PFSK-1 (cell line): ENCODE results near the gene RGS6.

Experiments used
- FOXP2 ChIP-seq: optimal IDR thresholded peaks from 2 replicates; pipeline ENCODE3; 2011; ENCODE audit warnings: borderline replicate concordance, control low read depth, inconsistent platforms; ENCODE audit not compliant: insufficient read depth; ENCODE audit errors: extremely low read length, extremely low read depth
- POLR2AphosphoS5 ChIP-seq: IDR thresholded peaks from 2 replicates; pipeline ENCODE4 v1.6.1; 2012; ENCODE audit warnings: low read depth, mild to moderate bottlenecking, control low read depth, low read length, moderate library complexity
- SIN3A ChIP-seq: IDR thresholded peaks from 2 replicates; pipeline ENCODE4 v1.6.1; 2012; ENCODE audit warnings: mild to moderate bottlenecking, low read length, moderate library complexity, borderline replicate concordance; ENCODE audit not compliant: insufficient read depth
- TAF1 ChIP-seq: IDR thresholded peaks from 2 replicates; pipeline ENCODE4 v1.6.1; 2012; ENCODE audit warnings: low read length, control low read depth, borderline replicate concordance; ENCODE audit not compliant: insufficient read depth
- TF ChIP-seq, protein P1 (sequence below), 2 experiments: IDR thresholded peaks; 2 replicates each; pipeline versions ENCODE4 v1.6.1 to v1.8.0; 2011 to 2012; ENCODE audit warnings: low read depth in 2 of 2, low read length in 2 of 2, control low read depth in 1 of 2, inconsistent platforms in 1 of 2, mild to moderate bottlenecking in 1 of 2, moderate library complexity in 1 of 2; ENCODE audit not compliant: insufficient read depth in 1 of 2

DNA sequence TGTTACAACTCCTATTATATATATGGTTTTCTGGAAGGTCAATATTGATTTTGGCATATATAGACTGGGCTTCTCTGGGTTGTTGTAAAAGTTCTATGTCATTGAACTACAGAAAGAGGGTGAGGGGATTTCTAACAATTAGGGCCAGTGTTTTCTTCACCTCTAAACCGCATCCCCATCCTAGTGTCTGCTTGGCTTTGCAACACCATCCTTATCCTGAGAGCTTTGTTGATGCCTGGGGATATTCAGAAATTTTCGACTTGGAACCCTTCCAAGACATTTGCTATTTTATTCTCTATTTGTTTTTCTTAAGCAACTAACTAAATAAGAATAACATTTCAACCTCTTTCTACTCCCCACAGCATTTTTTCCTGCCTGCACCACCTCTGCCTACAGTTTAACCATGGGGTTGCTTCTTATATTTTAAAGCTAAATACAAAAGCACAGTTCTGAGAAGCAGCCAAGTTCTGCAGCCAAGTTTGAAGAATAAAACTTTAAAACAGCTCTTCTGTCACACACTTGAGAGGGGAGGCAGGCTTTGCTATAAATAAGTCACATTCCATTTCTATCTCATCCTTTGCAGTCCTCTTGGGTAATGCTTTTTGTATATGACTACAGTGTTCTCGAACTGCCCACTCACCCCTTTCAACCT lies 53.4 kb downstream of the RGS6 start:
- TF ChIP-seq, protein P1, sequence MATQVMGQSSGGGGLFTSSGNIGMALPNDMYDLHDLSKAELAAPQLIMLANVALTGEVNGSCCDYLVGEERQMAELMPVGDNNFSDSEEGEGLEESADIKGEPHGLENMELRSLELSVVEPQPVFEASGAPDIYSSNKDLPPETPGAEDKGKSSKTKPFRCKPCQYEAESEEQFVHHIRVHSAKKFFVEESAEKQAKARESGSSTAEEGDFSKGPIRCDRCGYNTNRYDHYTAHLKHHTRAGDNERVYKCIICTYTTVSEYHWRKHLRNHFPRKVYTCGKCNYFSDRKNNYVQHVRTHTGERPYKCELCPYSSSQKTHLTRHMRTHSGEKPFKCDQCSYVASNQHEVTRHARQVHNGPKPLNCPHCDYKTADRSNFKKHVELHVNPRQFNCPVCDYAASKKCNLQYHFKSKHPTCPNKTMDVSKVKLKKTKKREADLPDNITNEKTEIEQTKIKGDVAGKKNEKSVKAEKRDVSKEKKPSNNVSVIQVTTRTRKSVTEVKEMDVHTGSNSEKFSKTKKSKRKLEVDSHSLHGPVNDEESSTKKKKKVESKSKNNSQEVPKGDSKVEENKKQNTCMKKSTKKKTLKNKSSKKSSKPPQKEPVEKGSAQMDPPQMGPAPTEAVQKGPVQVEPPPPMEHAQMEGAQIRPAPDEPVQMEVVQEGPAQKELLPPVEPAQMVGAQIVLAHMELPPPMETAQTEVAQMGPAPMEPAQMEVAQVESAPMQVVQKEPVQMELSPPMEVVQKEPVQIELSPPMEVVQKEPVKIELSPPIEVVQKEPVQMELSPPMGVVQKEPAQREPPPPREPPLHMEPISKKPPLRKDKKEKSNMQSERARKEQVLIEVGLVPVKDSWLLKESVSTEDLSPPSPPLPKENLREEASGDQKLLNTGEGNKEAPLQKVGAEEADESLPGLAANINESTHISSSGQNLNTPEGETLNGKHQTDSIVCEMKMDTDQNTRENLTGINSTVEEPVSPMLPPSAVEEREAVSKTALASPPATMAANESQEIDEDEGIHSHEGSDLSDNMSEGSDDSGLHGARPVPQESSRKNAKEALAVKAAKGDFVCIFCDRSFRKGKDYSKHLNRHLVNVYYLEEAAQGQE (IDR thresholded peaks at IDR 0.05; ENCODE audit: insufficient read depth in 1 of 2, low read depth in 2 of 2, low read length in 2 of 2) = no peak
- TF ChIP-seq SIN3A = no peak
- TF ChIP-seq POLR2AphosphoS5 = no peak
- no peak for TF ChIP-seq TAF1
- no peak for TF ChIP-seq FOXP2
